Measurements from ENCODE around the gene NAPEPLD. TPM values are rescaled to one million over a fixed set of nuclear protein-coding genes. Genes with fewer than 3 reads are reported as not detected.

Gene NAPEPLD
- polyA plus RNA-seq, 3 donors = 1.1 to 2.2 (median 1.6) TPM

GRCh38 chr7:103121641-103122040, 27.3 kb downstream of the NAPEPLD start:
- Mint-ChIP-seq H3K36me3 (peaks cover 32 to 42% of the 10 kb centered on the region in 2 donors), H3K27me3 (ENCODE audit: low read depth in 3 of 3) (no peaks in the 10 kb centered on the region), H3K27ac (peak overlapping the region in 1 of 7 donors; percentile 68), H3K4me3 (no peak overlapping the region), H3K4me1 (peaks cover 2% of the 10 kb centered on the region), H3K9me3 (no peaks in the 10 kb centered on the region)
- Histone ChIP-seq H3K4me2 (replicated peaks; ENCODE audit: extremely low read depth, low read length, poor library complexity, severe bottlenecking) (no peak overlapping the region), H3K4me1 (ENCODE audit: control insufficient read depth in 1 of 2, insufficient read depth in 2 of 2, low read length in 2 of 2) (peaks cover 0 to 3% of the 10 kb centered on the region in 2 donors), H3K79me2 (ENCODE audit: insufficient read depth, low read length) (no peaks in the 10 kb centered on the region), H2AFZ (ENCODE audit: insufficient read depth, low read depth, low read length, poor library complexity, severe bottlenecking) (no peak overlapping the region), H3K9me3 (replicated peaks in 1 of 2; ENCODE audit: control insufficient read depth in 1 of 2, insufficient read depth in 1 of 2, low read length in 2 of 2) (no peaks in the 10 kb centered on the region), H3K27ac (ENCODE audit: low read depth in 1 of 2, low read length in 2 of 2) (no peak overlapping the region), H3K27me3 (ENCODE audit: control insufficient read depth in 2 of 2, insufficient read depth in 2 of 2, low read length in 2 of 2) (no peaks in the 10 kb centered on the region), H3K36me3 (replicated peaks in 1 of 2; ENCODE audit: control insufficient read depth in 1 of 2, insufficient read depth in 2 of 2, low read length in 2 of 2) (peaks cover 34 to 51% of the 10 kb centered on the region in 2 donors), H3K9ac (ENCODE audit: insufficient read depth, low read length, poor library complexity, severe bottlenecking) (no peak overlapping the region), H4K20me1 (ENCODE audit: insufficient read depth, low read length) (no peaks in the 10 kb centered on the region), H3K4me3 (replicated peaks in 1 of 3; ENCODE audit: low read depth in 2 of 3, low read length in 3 of 3) (no peak overlapping the region)
- intact Hi-C loops (cut with micrococcal nuclease) = no loop called here
- TF ChIP-seq, protein P1, sequence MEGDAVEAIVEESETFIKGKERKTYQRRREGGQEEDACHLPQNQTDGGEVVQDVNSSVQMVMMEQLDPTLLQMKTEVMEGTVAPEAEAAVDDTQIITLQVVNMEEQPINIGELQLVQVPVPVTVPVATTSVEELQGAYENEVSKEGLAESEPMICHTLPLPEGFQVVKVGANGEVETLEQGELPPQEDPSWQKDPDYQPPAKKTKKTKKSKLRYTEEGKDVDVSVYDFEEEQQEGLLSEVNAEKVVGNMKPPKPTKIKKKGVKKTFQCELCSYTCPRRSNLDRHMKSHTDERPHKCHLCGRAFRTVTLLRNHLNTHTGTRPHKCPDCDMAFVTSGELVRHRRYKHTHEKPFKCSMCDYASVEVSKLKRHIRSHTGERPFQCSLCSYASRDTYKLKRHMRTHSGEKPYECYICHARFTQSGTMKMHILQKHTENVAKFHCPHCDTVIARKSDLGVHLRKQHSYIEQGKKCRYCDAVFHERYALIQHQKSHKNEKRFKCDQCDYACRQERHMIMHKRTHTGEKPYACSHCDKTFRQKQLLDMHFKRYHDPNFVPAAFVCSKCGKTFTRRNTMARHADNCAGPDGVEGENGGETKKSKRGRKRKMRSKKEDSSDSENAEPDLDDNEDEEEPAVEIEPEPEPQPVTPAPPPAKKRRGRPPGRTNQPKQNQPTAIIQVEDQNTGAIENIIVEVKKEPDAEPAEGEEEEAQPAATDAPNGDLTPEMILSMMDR (IDR thresholded peaks at IDR 0.05) = no peak
- no peak for DNase-seq

GRCh38 chr7:103120362-103120761, 28.5 kb downstream of the NAPEPLD start:
- TF ChIP-seq, protein P1 (IDR thresholded peaks at IDR 0.05) = no peak
- Mint-ChIP-seq H3K27me3 (ENCODE audit: low read depth in 3 of 3) (no peaks in the 10 kb centered on the region), H3K36me3 (peaks cover 30 to 38% of the 10 kb centered on the region in 2 donors), H3K4me3 (no peak overlapping the region), H3K27ac (no peak overlapping the region), H3K9me3 (no peaks in the 10 kb centered on the region), H3K4me1 (peaks cover 2% of the 10 kb centered on the region)
- Histone ChIP-seq H3K9ac (ENCODE audit: insufficient read depth, low read length, poor library complexity, severe bottlenecking) (no peak overlapping the region), H3K79me2 (ENCODE audit: insufficient read depth, low read length) (no peaks in the 10 kb centered on the region), H3K4me2 (replicated peaks; ENCODE audit: extremely low read depth, low read length, poor library complexity, severe bottlenecking) (no peak overlapping the region), H3K27me3 (ENCODE audit: control insufficient read depth in 2 of 2, insufficient read depth in 2 of 2, low read length in 2 of 2) (no peaks in the 10 kb centered on the region), H3K27ac (ENCODE audit: low read depth in 1 of 2, low read length in 2 of 2) (no peak overlapping the region), H3K4me3 (replicated peaks in 1 of 3; ENCODE audit: low read depth in 2 of 3, low read length in 3 of 3) (no peak overlapping the region), H3K4me1 (ENCODE audit: control insufficient read depth in 1 of 2, insufficient read depth in 2 of 2, low read length in 2 of 2) (peaks cover 0 to 3% of the 10 kb centered on the region in 2 donors), H4K20me1 (ENCODE audit: insufficient read depth, low read length) (no peaks in the 10 kb centered on the region), H2AFZ (ENCODE audit: insufficient read depth, low read depth, low read length, poor library complexity, severe bottlenecking) (no peak overlapping the region), H3K9me3 (replicated peaks in 1 of 2; ENCODE audit: control insufficient read depth in 1 of 2, insufficient read depth in 1 of 2, low read length in 2 of 2) (no peaks in the 10 kb centered on the region), H3K36me3 (replicated peaks in 1 of 2; ENCODE audit: control insufficient read depth in 1 of 2, insufficient read depth in 2 of 2, low read length in 2 of 2) (peaks cover 31 to 54% of the 10 kb centered on the region in 2 donors)
- DNase-seq = no peak
- intact Hi-C loops (cut with micrococcal nuclease) = no loop called here
- WGBS (ENCODE audit: insufficient coverage) = no CpG with 5 or more reads among the region's 1 CpG

All from CD14-positive monocyte (primary cell).